HEK293T (cell line): ENCODE data around the gene RAD51B.
"Not testable (repeated sequence)": the region's sequence is repeated elsewhere in the genome, so short reads cannot be mapped to it uniquely, and the experiment has no call there.

ENCODE experiments used
- CTCF ChIA-PET: fragments of 350-600 bp; formaldehyde crosslinking; extraction: SDS; loops from one replicate; lab custom pipeline; 2021; ENCODE audit warnings: antibody characterized with exemption, inconsistent platforms; lab: Yijun Ruan, JAX
- POLR2A ChIA-PET: fragments of 350-600 bp; formaldehyde crosslinking; extraction: SDS; loops from one replicate; lab custom pipeline; 2020; ENCODE audit warnings: antibody characterized with exemption, inconsistent platforms; lab: Yijun Ruan, JAX
- DNase-seq: peaks from one replicate; pipeline ENCODE4 v3.0.0; 2012; ENCODE audit warnings: mixed read lengths; ENCODE audit errors: extremely low spot score
- ARNT ChIP-seq: fragments of 450-650 bp; IDR thresholded peaks from 2 replicates; pipeline ENCODE4 v1.6.1; 2017; ENCODE audit warnings: mild to moderate bottlenecking
- BHLHE40 ChIP-seq: fragments of 450-650 bp; IDR thresholded peaks from 2 replicates; pipeline ENCODE4 v1.6.1; 2016; ENCODE audit warnings: mild to moderate bottlenecking, moderate library complexity, borderline replicate concordance
- CTBP1 ChIP-seq: fragments of 450-650 bp; IDR thresholded peaks from 2 replicates; pipeline ENCODE4 v1.6.1; 2016; ENCODE audit warnings: borderline replicate concordance
- ELF4 ChIP-seq: fragments of 450-650 bp; IDR thresholded peaks from 2 replicates; pipeline ENCODE4 v1.6.1; 2017; ENCODE audit warnings: antibody characterized with exemption
- FOXA1 ChIP-seq: fragments of 450-650 bp; IDR thresholded peaks from 2 replicates; pipeline ENCODE4 v1.6.1; 2016; ENCODE audit warnings: mild to moderate bottlenecking
- FOXK2 ChIP-seq: fragments of 450-650 bp; IDR thresholded peaks from 2 replicates; pipeline ENCODE4 v1.6.1; 2016; ENCODE audit warnings: mild to moderate bottlenecking
- FOXM1 ChIP-seq: fragments of 450-650 bp; IDR thresholded peaks from 2 replicates; pipeline ENCODE4 v1.6.1; 2017; ENCODE audit warnings: mild to moderate bottlenecking, borderline replicate concordance
- HDGF ChIP-seq: fragments of 450-650 bp; IDR thresholded peaks from 2 replicates; pipeline ENCODE4 v1.6.1; 2017; ENCODE audit warnings: antibody characterized with exemption, borderline replicate concordance
- L3MBTL2 ChIP-seq: fragments of 450-650 bp; conservative IDR thresholded peaks from 2 replicates; pipeline ENCODE4 v1.6.1; 2016; ENCODE audit warnings: mild to moderate bottlenecking
- LEF1 ChIP-seq: fragments of 450-650 bp; IDR thresholded peaks from 2 replicates; pipeline ENCODE4 v1.6.1; 2017; ENCODE audit warnings: mild to moderate bottlenecking, borderline replicate concordance
- NFRKB ChIP-seq: fragments of 450-650 bp; IDR thresholded peaks from 2 replicates; pipeline ENCODE4 v1.6.1; 2016; ENCODE audit warnings: mild to moderate bottlenecking, moderate library complexity
- SP1 ChIP-seq: fragments of 450-650 bp; IDR thresholded peaks from 2 replicates; pipeline ENCODE4 v1.6.1; 2017
- SUZ12 ChIP-seq: fragments of 450-650 bp; IDR thresholded peaks from 2 replicates; pipeline ENCODE4 v1.6.1; 2016; ENCODE audit warnings: mild to moderate bottlenecking
- TARDBP ChIP-seq: fragments of 450-650 bp; IDR thresholded peaks from 2 replicates; pipeline ENCODE4 v1.6.1; 2016
- ZNF384 ChIP-seq: fragments of 450-650 bp; IDR thresholded peaks from 2 replicates; pipeline ENCODE4 v1.6.1; 2016
- TF ChIP-seq, protein P1 (sequence below): fragments of 450-650 bp; IDR thresholded peaks from 2 replicates; pipeline ENCODE4 v1.6.1; 2016

The RAD51B gene

DNA sequence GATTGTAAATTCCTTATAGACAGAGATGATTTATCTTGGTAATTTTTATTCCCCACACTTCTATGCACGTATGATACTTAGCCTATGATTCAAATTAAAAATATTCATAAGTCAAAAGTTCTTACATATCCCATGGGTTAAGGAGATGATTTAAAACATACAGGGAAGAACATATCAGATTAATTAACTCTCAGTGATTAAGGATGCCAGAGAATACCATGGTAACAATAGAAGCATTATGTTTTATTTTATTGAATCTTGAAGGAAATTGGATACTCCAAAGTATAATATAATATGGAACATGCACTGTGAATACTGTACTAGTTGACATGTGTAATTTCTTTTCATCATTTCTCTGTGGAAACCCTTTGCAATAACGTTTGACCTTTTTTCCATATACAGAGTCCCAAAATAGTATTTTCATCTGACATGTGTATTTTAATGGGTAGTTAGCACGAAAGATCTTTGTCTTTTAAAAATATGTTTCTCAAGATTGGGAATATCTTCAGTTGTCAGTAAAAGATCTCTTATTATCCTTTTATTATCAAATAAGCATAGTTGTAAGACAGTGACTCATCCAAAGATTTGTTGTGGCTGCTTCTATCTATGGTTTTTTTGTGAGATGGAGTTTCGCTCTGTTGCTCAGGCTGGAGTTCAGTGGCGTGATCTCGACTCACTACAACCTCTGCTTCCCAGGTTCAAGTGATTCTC lies 166.7 kb downstream of the RAD51B start:
- TF ChIP-seq FOXK2 (no peak), ARNT (no peak), SP1 (no peak), L3MBTL2 (no peak), ZNF384 (no peak), SUZ12 (no peak), TARDBP (no peak), LEF1 (no peak), HDGF (no peak), FOXM1 (no peak), BHLHE40 (no peak), ELF4 (no peak), CTBP1 (no peak), NFRKB (no peak)
- TF ChIP-seq, protein P1, sequence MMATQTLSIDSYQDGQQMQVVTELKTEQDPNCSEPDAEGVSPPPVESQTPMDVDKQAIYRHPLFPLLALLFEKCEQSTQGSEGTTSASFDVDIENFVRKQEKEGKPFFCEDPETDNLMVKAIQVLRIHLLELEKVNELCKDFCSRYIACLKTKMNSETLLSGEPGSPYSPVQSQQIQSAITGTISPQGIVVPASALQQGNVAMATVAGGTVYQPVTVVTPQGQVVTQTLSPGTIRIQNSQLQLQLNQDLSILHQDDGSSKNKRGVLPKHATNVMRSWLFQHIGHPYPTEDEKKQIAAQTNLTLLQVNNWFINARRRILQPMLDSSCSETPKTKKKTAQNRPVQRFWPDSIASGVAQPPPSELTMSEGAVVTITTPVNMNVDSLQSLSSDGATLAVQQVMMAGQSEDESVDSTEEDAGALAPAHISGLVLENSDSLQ = no peak
- ChIA-PET CTCF (no interaction called here), POLR2A (no interaction called here)
- no peak for DNase-seq

DNA sequence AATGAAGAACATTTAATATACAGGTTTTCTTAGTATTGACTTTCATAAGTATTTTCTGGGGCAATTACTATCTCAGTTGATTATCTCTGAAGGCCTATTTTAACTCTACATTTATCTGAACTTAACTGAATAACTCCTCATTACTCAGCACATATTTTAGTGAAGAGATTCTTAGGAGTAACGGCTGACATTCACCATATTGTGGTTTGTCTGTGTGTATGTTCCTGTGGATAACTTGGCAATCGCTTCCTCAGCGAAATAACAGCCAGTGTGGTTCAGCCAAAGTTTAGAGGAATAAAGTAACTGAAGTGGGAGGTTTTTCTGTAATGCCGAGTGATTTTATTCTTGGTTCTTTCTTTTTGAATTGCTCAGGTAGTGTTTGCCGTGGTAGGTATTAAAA lies 168.0 kb downstream of the RAD51B start:
- POLR2A ChIA-PET = no interaction called here
- CTCF ChIA-PET = no interaction called here
- TF ChIP-seq FOXA1 (no peak), LEF1 (no peak), ZNF384 (no peak)
- DNase-seq = no peak

GRCh38 chr14:67988210-67988609 lies 168.6 kb downstream of the RAD51B start:
- CTCF ChIA-PET, POLR2A ChIA-PET, DNase-seq: not testable (repeated sequence)

GRCh38 chr14:67990576-67990975 lies 171.0 kb downstream of the RAD51B start:
- TF ChIP-seq BHLHE40 (no peak), FOXK2 (no peak), CTBP1 (no peak), SUZ12 (no peak), TARDBP (no peak), LEF1 (no peak), ARNT (no peak), ELF4 (no peak), FOXA1 (no peak), NFRKB (no peak), SP1 (no peak), L3MBTL2 (no peak)
- ChIA-PET POLR2A (no interaction called here), CTCF (no interaction called here)
- no peak for DNase-seq

DNA sequence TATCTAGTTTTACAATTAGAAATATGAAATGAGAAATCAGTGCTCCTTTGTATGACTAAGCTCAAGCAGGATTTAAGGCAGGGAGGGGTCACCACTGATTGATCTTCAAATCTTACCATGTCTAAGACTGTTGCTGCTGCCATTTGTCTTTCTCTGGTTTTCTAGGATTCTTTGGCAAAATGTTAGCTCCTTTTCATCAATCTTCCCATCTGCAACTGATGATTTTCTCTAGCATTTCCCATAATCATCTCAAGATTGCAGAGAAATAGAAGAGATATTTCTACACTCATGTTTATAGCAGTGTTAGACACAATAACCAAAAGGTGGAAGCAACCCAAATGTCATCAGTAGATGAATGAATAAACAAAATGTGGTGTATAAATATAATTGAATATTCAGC lies 175.0 kb downstream of the RAD51B start:
- CTCF ChIA-PET = no interaction called here
- no peak for DNase-seq
- TF ChIP-seq SUZ12 (no peak), ARNT (no peak), TARDBP (no peak), NFRKB (no peak), HDGF (no peak), FOXK2 (no peak), SP1 (no peak), FOXM1 (no peak), CTBP1 (no peak), LEF1 (no peak), ELF4 (no peak), BHLHE40 (no peak)
- POLR2A ChIA-PET = no interaction called here

- no peak for DNase-seq
- CTCF ChIA-PET = no interaction called here
- no peak for TF ChIP-seq SP1
- no peak for TF ChIP-seq TARDBP
- POLR2A ChIA-PET = no interaction called here
Measured at GRCh38 chr14:67996235-67996634, 176.7 kb downstream of the RAD51B start.

GRCh38 chr14:67998834-67999233 lies 179.3 kb downstream of the RAD51B start:
- CTCF ChIA-PET = no interaction called here
- TF ChIP-seq LEF1 (no peak), SP1 (no peak), FOXM1 (no peak), L3MBTL2 (no peak), SUZ12 (no peak), TARDBP (no peak), ARNT (no peak), ZNF384 (no peak), HDGF (no peak), ELF4 (no peak), BHLHE40 (no peak), NFRKB (no peak), CTBP1 (no peak), FOXA1 (no peak)
- POLR2A ChIA-PET = no interaction called here
- no peak for DNase-seq

GRCh38 chr14:67999290-67999689 lies 179.7 kb downstream of the RAD51B start:
- POLR2A ChIA-PET = no interaction called here
- CTCF ChIA-PET = no interaction called here
- no peak for TF ChIP-seq FOXK2
- DNase-seq = no peak
